Activated CD4-positive, alpha-beta T cell treated with anti-CD3 and anti-CD28 coated beads, Interleukin-2, amount 10 ng/mL, durations not matched to agents 24 days and 14 days (primary cell): ENCODE measurements around the gene ABR. TPM values are rescaled to one million over a fixed set of nuclear protein-coding genes. Genes with fewer than 3 reads are reported as not detected.
A peak's percentile ranks its signal among the peaks of the same experiment; 100 is the strongest.
"Not testable (repeated sequence)": the region's sequence is repeated elsewhere in the genome, so short reads cannot be mapped to it uniquely, and the experiment has no call there.

ENCODE experiments used
- DNase-seq: peaks from one replicate; pipeline ENCODE4 v3.0.0; 2022
- H3K27ac Mint-ChIP-seq: one replicate; pipeline ENCODE4 v1.8.0; 2022; ENCODE audit warnings: mild to moderate bottlenecking, mixed read lengths
- H3K27me3 Mint-ChIP-seq: one replicate; pipeline ENCODE4 v1.8.0; 2022; ENCODE audit warnings: mixed read lengths
- H3K36me3 Mint-ChIP-seq: one replicate; pipeline ENCODE4 v1.8.0; 2022; ENCODE audit warnings: low read depth, mild to moderate bottlenecking, mixed read lengths
- H3K4me1 Mint-ChIP-seq: one replicate; pipeline ENCODE4 v1.8.0; 2021; ENCODE audit warnings: mixed read lengths
- H3K4me3 Mint-ChIP-seq: one replicate; pipeline ENCODE4 v1.8.0; 2022; ENCODE audit warnings: mild to moderate bottlenecking, moderate library complexity, mixed read lengths
- H3K9me3 Mint-ChIP-seq: one replicate; pipeline ENCODE4 v1.8.0; 2021; ENCODE audit warnings: mixed read lengths
- intact Hi-C: fragments of 100-400 bp; cut with micrococcal nuclease; formaldehyde crosslinking; loops from one replicate; pipeline ENCODE4 v1.15.1; 2023
- total RNA-seq: library from RNA; stranded (reverse); gene quantifications from 2 replicates; pipeline ENCODE4 v1.2.3, GENCODE V29; 2022

ABR gene
- total RNA-seq, 1 donor from 2014 or later: 58.9 TPM

- H3K27ac Mint-ChIP-seq: peak overlapping the region; percentile 65
- intact Hi-C loops: no loop called here
- H3K9me3 Mint-ChIP-seq: no peaks in the 10 kb centered on the region
- H3K27me3 Mint-ChIP-seq: no peaks in the 10 kb centered on the region
- DNase-seq: no peak
- H3K4me1 Mint-ChIP-seq: peaks cover 31% of the 10 kb centered on the region
- peaks cover 17% of the 10 kb centered on the region for H3K36me3 Mint-ChIP-seq
- peak overlapping the region; percentile 88 for H3K4me3 Mint-ChIP-seq
These were observed 72.6 kb downstream of the ABR start for GRCh38 chr17:1107083-1107776.

GRCh38 chr17:1104222-1104621 is 75.6 kb downstream of the ABR start:
- intact Hi-C loops: no loop called here
- H3K4me3 Mint-ChIP-seq: no peak overlapping the region
- no peak for DNase-seq
- peaks cover 30% of the 10 kb centered on the region for H3K36me3 Mint-ChIP-seq
- peaks cover 18% of the 10 kb centered on the region for H3K4me1 Mint-ChIP-seq
- H3K27me3 Mint-ChIP-seq: no peaks in the 10 kb centered on the region
- H3K27ac Mint-ChIP-seq: no peak overlapping the region
- no peaks in the 10 kb centered on the region for H3K9me3 Mint-ChIP-seq

- peaks cover 31% of the 10 kb centered on the region for H3K36me3 Mint-ChIP-seq
- H3K27me3 Mint-ChIP-seq: no peaks in the 10 kb centered on the region
- H3K4me1 Mint-ChIP-seq: peaks cover 30% of the 10 kb centered on the region
- H3K27ac Mint-ChIP-seq: no peak overlapping the region
- H3K4me3 Mint-ChIP-seq: no peak overlapping the region
- intact Hi-C loops: no loop called here
- no peaks in the 10 kb centered on the region for H3K9me3 Mint-ChIP-seq
- no peak for DNase-seq
These were observed 79.4 kb downstream of the ABR start for GRCh38 chr17:1100382-1100781.

- Mint-ChIP-seq H3K27ac (no peak overlapping the region), H3K4me3 (no peak overlapping the region), H3K9me3 (no peaks in the 10 kb centered on the region), H3K27me3 (no peaks in the 10 kb centered on the region), H3K4me1 (peaks cover 30% of the 10 kb centered on the region), H3K36me3 (peaks cover 33% of the 10 kb centered on the region)
- no peak for DNase-seq
- intact Hi-C loops: no loop called here
These were observed 80.5 kb downstream of the ABR start for GRCh38 chr17:1099242-1099641.

- H3K4me1 Mint-ChIP-seq: peaks cover 30% of the 10 kb centered on the region
- H3K9me3 Mint-ChIP-seq, DNase-seq, intact Hi-C loops, H3K27me3 Mint-ChIP-seq: not testable (repeated sequence)
- H3K36me3 Mint-ChIP-seq: peaks cover 37% of the 10 kb centered on the region
- H3K27ac Mint-ChIP-seq: peak overlapping the region; percentile 45
- peak overlapping the region; percentile 18 for H3K4me3 Mint-ChIP-seq
These were observed 81.6 kb downstream of the ABR start for GRCh38 chr17:1097972-1098744.

- no peaks in the 10 kb centered on the region for H3K9me3 Mint-ChIP-seq
- intact Hi-C loops: no loop called here
- H3K4me3 Mint-ChIP-seq: peak overlapping the region; percentile 37
- H3K4me1 Mint-ChIP-seq: peaks cover 28% of the 10 kb centered on the region
- H3K36me3 Mint-ChIP-seq: peaks cover 32% of the 10 kb centered on the region
- H3K27ac Mint-ChIP-seq: peak overlapping the region; percentile 45
- peak; percentile 64 for DNase-seq
- no peaks in the 10 kb centered on the region for H3K27me3 Mint-ChIP-seq
These were observed 83.6 kb downstream of the ABR start for GRCh38 chr17:1096215-1096614.

GRCh38 chr17:1095853-1096173 is 84.0 kb downstream of the ABR start:
- H3K4me1 Mint-ChIP-seq: peaks cover 28% of the 10 kb centered on the region
- intact Hi-C loops: no loop called here
- H3K36me3 Mint-ChIP-seq: peaks cover 32% of the 10 kb centered on the region
- peak overlapping the region; percentile 65 for H3K27ac Mint-ChIP-seq
- H3K9me3 Mint-ChIP-seq: no peaks in the 10 kb centered on the region
- H3K27me3 Mint-ChIP-seq: no peaks in the 10 kb centered on the region
- peak overlapping the region; percentile 17 for H3K4me3 Mint-ChIP-seq
- DNase-seq: no peak

GRCh38 chr17:1095090-1095852 is 84.5 kb downstream of the ABR start:
- peak overlapping the region; percentile 17 for H3K4me3 Mint-ChIP-seq
- peak overlapping the region; percentile 65 for H3K27ac Mint-ChIP-seq
- intact Hi-C loops: no loop called here

GRCh38 chr17:1094591-1094990 is 85.2 kb downstream of the ABR start:
- intact Hi-C loops: no loop called here
- Mint-ChIP-seq H3K4me1 (peaks cover 28% of the 10 kb centered on the region), H3K9me3 (no peaks in the 10 kb centered on the region), H3K4me3 (no peak overlapping the region), H3K27ac (peak overlapping the region; percentile 12), H3K36me3 (peaks cover 38% of the 10 kb centered on the region), H3K27me3 (no peaks in the 10 kb centered on the region)
- DNase-seq: no peak

More at GRCh38 chr17:1095090-1095852, 84.5 kb downstream of the ABR start:
- H3K4me1 Mint-ChIP-seq: peaks cover 28% of the 10 kb centered on the region
- no peak for DNase-seq
- H3K27me3 Mint-ChIP-seq: no peaks in the 10 kb centered on the region
- peaks cover 35% of the 10 kb centered on the region for H3K36me3 Mint-ChIP-seq
- no peaks in the 10 kb centered on the region for H3K9me3 Mint-ChIP-seq

GRCh38 chr17:1091900-1092299 is 87.9 kb downstream of the ABR start:
- Mint-ChIP-seq H3K9me3 (no peaks in the 10 kb centered on the region), H3K4me3 (no peak overlapping the region), H3K27me3 (no peaks in the 10 kb centered on the region), H3K27ac (no peak overlapping the region), H3K36me3 (peaks cover 21% of the 10 kb centered on the region), H3K4me1 (peaks cover 10% of the 10 kb centered on the region)
- intact Hi-C loops: no loop called here
- no peak for DNase-seq

- intact Hi-C loops: no loop called here
- no peaks in the 10 kb centered on the region for H3K9me3 Mint-ChIP-seq
- peaks cover 5% of the 10 kb centered on the region for H3K4me1 Mint-ChIP-seq
- H3K27ac Mint-ChIP-seq: no peak overlapping the region
- H3K36me3 Mint-ChIP-seq: peaks cover 21% of the 10 kb centered on the region
- DNase-seq: no peak
- H3K4me3 Mint-ChIP-seq: no peak overlapping the region
- no peaks in the 10 kb centered on the region for H3K27me3 Mint-ChIP-seq
These were observed 88.6 kb downstream of the ABR start for GRCh38 chr17:1091190-1091534.

GRCh38 chr17:1090465-1091189 is 89.2 kb downstream of the ABR start:
- H3K4me1 Mint-ChIP-seq: peaks cover under 1% of the 10 kb centered on the region
- H3K9me3 Mint-ChIP-seq: no peaks in the 10 kb centered on the region
- intact Hi-C loops: no loop called here
- H3K36me3 Mint-ChIP-seq: peaks cover 22% of the 10 kb centered on the region
- no peak overlapping the region for H3K4me3 Mint-ChIP-seq
- no peak overlapping the region for H3K27ac Mint-ChIP-seq
- DNase-seq: no peak
- H3K27me3 Mint-ChIP-seq: no peaks in the 10 kb centered on the region

GRCh38 chr17:1089915-1090314 is 89.9 kb downstream of the ABR start:
- Mint-ChIP-seq H3K4me3 (no peak overlapping the region), H3K36me3 (peaks cover 25% of the 10 kb centered on the region), H3K27ac (no peak overlapping the region), H3K27me3 (no peaks in the 10 kb centered on the region), H3K9me3 (no peaks in the 10 kb centered on the region), H3K4me1 (no peaks in the 10 kb centered on the region)
- no peak for DNase-seq
- intact Hi-C loops: no loop called here
